HepG2 (cell line): Measurements from ENCODE around the gene TMEM145. TPM values are rescaled to one million over a fixed set of nuclear protein-coding genes. Genes with fewer than 3 reads are reported as not detected.

Source experiments
- FOSL2 ChIP-seq: sonication (generic); formaldehyde crosslinking; IDR thresholded peaks from 2 replicates; pipeline ENCODE4 v1.4.0; 2020; ENCODE audit warnings: missing genetic modification reagents
- GTF2F1 ChIP-seq: fragments of 150-350 bp; IDR thresholded peaks from 2 replicates; pipeline ENCODE4 v1.6.1; 2014; ENCODE audit warnings: low read length
- MEF2D ChIP-seq: sonication (generic); formaldehyde crosslinking; IDR thresholded peaks from 2 replicates; pipeline ENCODE4 v1.5.1; 2020; ENCODE audit warnings: mild to moderate bottlenecking, missing genetic modification reagents
- PCBP1 ChIP-seq: fragments of 200-400 bp; formaldehyde crosslinking; IDR thresholded peaks from 2 replicates; pipeline ENCODE4 v1.6.1; 2017; ENCODE audit warnings: mild to moderate bottlenecking, low read depth, low read length, borderline replicate concordance
- SRSF1 ChIP-seq: fragments of 200-400 bp; formaldehyde crosslinking; optimal IDR thresholded peaks from 2 replicates; pipeline ENCODE3; 2017; ENCODE audit warnings: mild to moderate bottlenecking, low read depth, low read length, moderate library complexity
- TBL1XR1 ChIP-seq: fragments of 150-350 bp; IDR thresholded peaks from 2 replicates; pipeline ENCODE4 v1.6.1; 2014; ENCODE audit warnings: borderline replicate concordance, low read length; ENCODE audit not compliant: partially characterized antibody
- TEAD3 ChIP-seq: optimal IDR thresholded peaks from 2 replicates; pipeline ENCODE3; 2016; ENCODE audit warnings: borderline replicate concordance
- TOE1 ChIP-seq: sonication (generic); formaldehyde crosslinking; IDR thresholded peaks from 2 replicates; pipeline ENCODE4 v1.4.0; 2020; ENCODE audit warnings: mild to moderate bottlenecking, missing genetic modification reagents
- U2AF2 ChIP-seq: fragments of 200-400 bp; formaldehyde crosslinking; IDR thresholded peaks from 2 replicates; pipeline ENCODE4 v1.6.1; 2017; ENCODE audit warnings: low read depth, mild to moderate bottlenecking, low read length
- ZFP90 ChIP-seq: sonication (generic); formaldehyde crosslinking; IDR thresholded peaks from 2 replicates; pipeline ENCODE4 v1.8.0; 2022; ENCODE audit warnings: missing genetic modification reagents, mild to moderate bottlenecking, inconsistent platforms, borderline replicate concordance
- ZMYM4 ChIP-seq: sonication (generic); formaldehyde crosslinking; IDR thresholded peaks from 2 replicates; pipeline ENCODE4 v1.8.1; 2023; ENCODE audit warnings: mild to moderate bottlenecking, missing genetic modification reagents
- ZNF441 ChIP-seq: sonication (generic); formaldehyde crosslinking; IDR thresholded peaks from 2 replicates; pipeline ENCODE4 v1.7.0; 2021; ENCODE audit warnings: missing genetic modification reagents, borderline replicate concordance
- ZNF574 ChIP-seq: sonication (generic); formaldehyde crosslinking; IDR thresholded peaks from 2 replicates; pipeline ENCODE4 v1.4.0; 2020; ENCODE audit warnings: missing genetic modification reagents
- ZNF746 ChIP-seq: sonication (generic); formaldehyde crosslinking; IDR thresholded peaks from 2 replicates; pipeline ENCODE4 v1.8.0; 2022; ENCODE audit warnings: mild to moderate bottlenecking, missing genetic modification reagents
- ZSCAN25 ChIP-seq: sonication (generic); formaldehyde crosslinking; IDR thresholded peaks from 2 replicates; pipeline ENCODE4 v1.8.0; 2022; ENCODE audit warnings: mild to moderate bottlenecking, missing genetic modification reagents
- polyA plus RNA-seq, 8 experiments: library from polyadenylated mRNA; depleted of rRNA in 3 of 8; stranded (reverse) in 7 of 8; unstranded in 1 of 8; fragments of >200 nt; fragmentation: Illumina TruSeq in 4 of 8; extraction: Trizol in 4 of 8; gene quantifications; 2 replicates each; pipeline versions ENCODE4 v1.2.1 to v1.2.3, GENCODE V29; 2011 to 2016; ENCODE audit warnings: low read depth in 4 of 8, missing spikeins in 1 of 8, mixed read lengths in 1 of 8; ENCODE audit not compliant: insufficient read depth in 1 of 8
- total RNA-seq, 5 experiments: library from RNA; depleted of rRNA; stranded (reverse); fragments of >200 nt; fragmentation: Illumina TruSeq; extraction: Trizol; gene quantifications; 2 replicates each; pipeline ENCODE4 v1.2.3, GENCODE V29; 2016; ENCODE audit warnings: low read depth in 1 of 5
- TF ChIP-seq, protein P1 (sequence below): sonication (generic); formaldehyde crosslinking; IDR thresholded peaks from 2 replicates; pipeline ENCODE4 v1.5.0; 2020; ENCODE audit warnings: mild to moderate bottlenecking, missing genetic modification reagents, borderline replicate concordance
- TF ChIP-seq, protein P2 (sequence below): sonication (generic); formaldehyde crosslinking; IDR thresholded peaks from 2 replicates; pipeline ENCODE4 v1.5.0; 2020; ENCODE audit warnings: missing genetic modification reagents

The TMEM145 gene
- total and polyA plus RNA-seq, 2 of the 13 experiments (the other 11 are each of a cell fraction or from before 2014, with no cell fraction given) = 0.07 to 5.1 TPM

DNA sequence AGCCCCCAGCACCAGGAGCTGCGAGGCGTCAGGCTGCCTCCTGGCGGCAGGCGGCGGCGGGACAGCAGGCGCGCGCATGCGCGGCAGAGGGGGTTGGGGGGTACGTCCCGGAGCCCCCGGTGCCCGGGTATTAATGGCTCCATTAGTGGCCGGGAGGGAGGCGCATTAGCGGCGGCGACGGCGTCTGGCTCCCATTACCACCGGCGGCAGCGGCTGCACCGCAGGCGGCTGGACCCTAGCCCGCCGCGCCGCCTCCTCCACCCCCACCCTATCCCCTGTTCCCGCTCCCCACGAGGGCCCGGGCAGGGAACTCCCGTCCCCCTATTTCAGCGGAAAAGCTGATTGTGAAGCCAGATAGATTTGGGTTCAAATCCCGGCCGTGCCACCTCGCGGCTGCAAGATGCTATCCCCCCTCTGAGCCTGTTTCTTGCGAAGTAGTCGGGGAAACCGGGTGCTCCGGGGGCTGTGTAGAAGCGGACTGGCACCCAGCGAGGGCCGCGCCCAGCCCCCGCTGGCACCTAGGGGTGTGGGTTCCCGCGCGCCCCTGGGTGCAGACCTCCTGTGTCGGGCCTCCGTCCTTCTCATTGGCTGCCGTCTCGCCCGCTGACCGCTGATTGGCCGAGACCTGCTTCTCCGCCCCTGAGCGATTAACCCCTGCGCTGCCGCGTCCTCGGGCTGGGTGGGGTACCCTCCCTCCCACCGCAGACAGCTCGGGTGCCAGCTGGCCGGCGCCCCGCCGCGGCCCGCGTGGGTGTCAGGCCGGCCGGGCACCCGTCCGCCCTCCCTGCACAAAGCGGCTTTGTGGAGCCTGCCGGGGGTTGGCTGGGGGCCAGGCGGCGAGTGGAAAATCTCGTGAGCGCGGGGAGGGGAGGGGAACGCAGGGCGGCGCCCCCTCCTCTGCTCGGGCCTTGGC, 33.0 kb upstream of the TMEM145 start (continued):
- TF ChIP-seq, protein P1, sequence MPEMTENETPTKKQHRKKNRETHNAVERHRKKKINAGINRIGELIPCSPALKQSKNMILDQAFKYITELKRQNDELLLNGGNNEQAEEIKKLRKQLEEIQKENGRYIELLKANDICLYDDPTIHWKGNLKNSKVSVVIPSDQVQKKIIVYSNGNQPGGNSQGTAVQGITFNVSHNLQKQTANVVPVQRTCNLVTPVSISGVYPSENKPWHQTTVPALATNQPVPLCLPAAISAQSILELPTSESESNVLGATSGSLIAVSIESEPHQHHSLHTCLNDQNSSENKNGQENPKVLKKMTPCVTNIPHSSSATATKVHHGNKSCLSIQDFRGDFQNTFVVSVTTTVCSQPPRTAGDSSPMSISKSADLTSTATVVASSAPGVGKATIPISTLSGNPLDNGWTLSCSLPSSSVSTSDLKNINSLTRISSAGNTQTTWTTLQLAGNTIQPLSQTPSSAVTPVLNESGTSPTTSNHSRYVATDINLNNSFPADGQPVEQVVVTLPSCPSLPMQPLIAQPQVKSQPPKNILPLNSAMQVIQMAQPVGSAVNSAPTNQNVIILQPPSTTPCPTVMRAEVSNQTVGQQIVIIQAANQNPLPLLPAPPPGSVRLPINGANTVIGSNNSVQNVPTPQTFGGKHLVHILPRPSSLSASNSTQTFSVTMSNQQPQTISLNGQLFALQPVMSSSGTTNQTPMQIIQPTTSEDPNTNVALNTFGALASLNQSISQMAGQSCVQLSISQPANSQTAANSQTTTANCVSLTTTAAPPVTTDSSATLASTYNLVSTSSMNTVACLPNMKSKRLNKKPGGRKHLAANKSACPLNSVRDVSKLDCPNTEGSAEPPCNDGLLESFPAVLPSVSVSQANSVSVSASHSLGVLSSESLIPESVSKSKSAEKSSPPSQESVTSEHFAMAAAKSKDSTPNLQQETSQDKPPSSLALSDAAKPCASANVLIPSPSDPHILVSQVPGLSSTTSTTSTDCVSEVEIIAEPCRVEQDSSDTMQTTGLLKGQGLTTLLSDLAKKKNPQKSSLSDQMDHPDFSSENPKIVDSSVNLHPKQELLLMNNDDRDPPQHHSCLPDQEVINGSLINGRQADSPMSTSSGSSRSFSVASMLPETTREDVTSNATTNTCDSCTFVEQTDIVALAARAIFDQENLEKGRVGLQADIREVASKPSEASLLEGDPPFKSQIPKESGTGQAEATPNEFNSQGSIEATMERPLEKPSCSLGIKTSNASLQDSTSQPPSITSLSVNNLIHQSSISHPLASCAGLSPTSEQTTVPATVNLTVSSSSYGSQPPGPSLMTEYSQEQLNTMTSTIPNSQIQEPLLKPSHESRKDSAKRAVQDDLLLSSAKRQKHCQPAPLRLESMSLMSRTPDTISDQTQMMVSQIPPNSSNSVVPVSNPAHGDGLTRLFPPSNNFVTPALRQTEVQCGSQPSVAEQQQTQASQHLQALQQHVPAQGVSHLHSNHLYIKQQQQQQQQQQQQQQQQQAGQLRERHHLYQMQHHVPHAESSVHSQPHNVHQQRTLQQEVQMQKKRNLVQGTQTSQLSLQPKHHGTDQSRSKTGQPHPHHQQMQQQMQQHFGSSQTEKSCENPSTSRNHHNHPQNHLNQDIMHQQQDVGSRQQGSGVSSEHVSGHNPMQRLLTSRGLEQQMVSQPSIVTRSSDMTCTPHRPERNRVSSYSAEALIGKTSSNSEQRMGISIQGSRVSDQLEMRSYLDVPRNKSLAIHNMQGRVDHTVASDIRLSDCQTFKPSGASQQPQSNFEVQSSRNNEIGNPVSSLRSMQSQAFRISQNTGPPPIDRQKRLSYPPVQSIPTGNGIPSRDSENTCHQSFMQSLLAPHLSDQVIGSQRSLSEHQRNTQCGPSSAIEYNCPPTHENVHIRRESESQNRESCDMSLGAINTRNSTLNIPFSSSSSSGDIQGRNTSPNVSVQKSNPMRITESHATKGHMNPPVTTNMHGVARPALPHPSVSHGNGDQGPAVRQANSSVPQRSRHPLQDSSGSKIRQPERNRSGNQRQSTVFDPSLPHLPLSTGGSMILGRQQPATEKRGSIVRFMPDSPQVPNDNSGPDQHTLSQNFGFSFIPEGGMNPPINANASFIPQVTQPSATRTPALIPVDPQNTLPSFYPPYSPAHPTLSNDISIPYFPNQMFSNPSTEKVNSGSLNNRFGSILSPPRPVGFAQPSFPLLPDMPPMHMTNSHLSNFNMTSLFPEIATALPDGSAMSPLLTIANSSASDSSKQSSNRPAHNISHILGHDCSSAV = no peak
- TF ChIP-seq ZNF746 = no peak
- TF ChIP-seq GTF2F1 = no peak
- no peak; the same call in 1 of the 2 replicates for TF ChIP-seq ZFP90 (CRISPR knock-in tag)
- TF ChIP-seq ZSCAN25 (CRISPR knock-in tag) = no peak; the same call in 1 of the 2 replicates
- TF ChIP-seq TBL1XR1 = peak; percentile 32
- TF ChIP-seq ZNF574 (CRISPR knock-in tag) = peak; percentile 41; the same call in 1 of the 2 replicates
- TF ChIP-seq, protein P2, sequence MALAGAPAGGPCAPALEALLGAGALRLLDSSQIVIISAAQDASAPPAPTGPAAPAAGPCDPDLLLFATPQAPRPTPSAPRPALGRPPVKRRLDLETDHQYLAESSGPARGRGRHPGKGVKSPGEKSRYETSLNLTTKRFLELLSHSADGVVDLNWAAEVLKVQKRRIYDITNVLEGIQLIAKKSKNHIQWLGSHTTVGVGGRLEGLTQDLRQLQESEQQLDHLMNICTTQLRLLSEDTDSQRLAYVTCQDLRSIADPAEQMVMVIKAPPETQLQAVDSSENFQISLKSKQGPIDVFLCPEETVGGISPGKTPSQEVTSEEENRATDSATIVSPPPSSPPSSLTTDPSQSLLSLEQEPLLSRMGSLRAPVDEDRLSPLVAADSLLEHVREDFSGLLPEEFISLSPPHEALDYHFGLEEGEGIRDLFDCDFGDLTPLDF (CRISPR knock-in tag) = peak; percentile 90
- peak; percentile 95 for TF ChIP-seq SRSF1
- TF ChIP-seq MEF2D (CRISPR knock-in tag) = 0 out of 2 replicates have a peak, but pooled peaks have one; percentile 31
- TF ChIP-seq PCBP1 = 0 out of 2 replicates have a peak, but pooled peaks have one; percentile 11
- TF ChIP-seq U2AF2 = no peak
- peak; percentile 21 for TF ChIP-seq FOSL2 (CRISPR knock-in tag)
- TF ChIP-seq ZNF441 (CRISPR knock-in tag) = no peak
- no peak for TF ChIP-seq TEAD3 (CRISPR knock-in tag)
- TF ChIP-seq ZMYM4 = no peak
- no peak for TF ChIP-seq TOE1 (CRISPR knock-in tag)
